ENCODE measurements around the gene IL22RA1.

IL22RA1 gene

GRCh38 chr1:24136956-24137539, 5.9 kb downstream of the IL22RA1 start:
- DNase-seq: no peak

GRCh38 chr1:24134376-24134775, 8.6 kb downstream of the IL22RA1 start:
- DNase-seq: no peak

GRCh38 chr1:24133819-24134218, 9.1 kb downstream of the IL22RA1 start:
- DNase-seq: no peak

- no peak for DNase-seq
These were observed 12.6 kb downstream of the IL22RA1 start for GRCh38 chr1:24130385-24130784.

GRCh38 chr1:24127801-24128363, 15.1 kb downstream of the IL22RA1 start:
- DNase-seq: no peak

GRCh38 chr1:24127134-24127800, 15.7 kb downstream of the IL22RA1 start:
- DNase-seq: no peak

GRCh38 chr1:24126672-24127023, 16.3 kb downstream of the IL22RA1 start:
- no peak for DNase-seq

- DNase-seq: no peak
These were observed 16.8 kb downstream of the IL22RA1 start for GRCh38 chr1:24126018-24126671.

- DNase-seq: no peak
These were observed 17.5 kb downstream of the IL22RA1 start for GRCh38 chr1:24125456-24125855.

- no peak for DNase-seq
These were observed 18.0 kb downstream of the IL22RA1 start for GRCh38 chr1:24124980-24125379.

- no peak for DNase-seq
These were observed 19.3 kb downstream of the IL22RA1 start for GRCh38 chr1:24123611-24124010.

GRCh38 chr1:24122776-24123175, 20.2 kb downstream of the IL22RA1 start:
- DNase-seq: no peak

- DNase-seq: no peak
These were observed 21.5 kb downstream of the IL22RA1 start for GRCh38 chr1:24121406-24121805.

- no peak for DNase-seq
These were observed 22.0 kb downstream of the IL22RA1 start for GRCh38 chr1:24120965-24121364.

- DNase-seq: no peak
These were observed 22.8 kb downstream of the IL22RA1 start for GRCh38 chr1:24119859-24120756.

GRCh38 chr1:24119489-24119858, 23.5 kb downstream of the IL22RA1 start:
- no peak for DNase-seq

- no peak for DNase-seq
These were observed 24.3 kb downstream of the IL22RA1 start for GRCh38 chr1:24118410-24119242.

GRCh38 chr1:24117722-24118409, 25.1 kb downstream of the IL22RA1 start:
- DNase-seq: no peak

GRCh38 chr1:24117132-24117531, 25.8 kb downstream of the IL22RA1 start:
- no peak for DNase-seq

- no peak for DNase-seq
These were observed 28.2 kb downstream of the IL22RA1 start for GRCh38 chr1:24114753-24115152.

GRCh38 chr1:24113641-24114033, 29.3 kb downstream of the IL22RA1 start:
- no peak for DNase-seq
